A673 (cell line): ENCODE data around the gene LATS2.
"Not testable (repeated sequence)": the region's sequence is repeated elsewhere in the genome, so short reads cannot be mapped to it uniquely, and the experiment has no call there.

ENCODE experiments used
- CTCF ChIP-seq: fragments of 300-800, 200-600 bp; sonication (generic); conservative IDR thresholded peaks from 2 replicates; pipeline ENCODE4 v1.5.1; 2017; ENCODE audit warnings: low read depth, mild to moderate bottlenecking, antibody characterized with exemption, low read length, moderate library complexity, mixed read lengths
- EZH2 ChIP-seq: fragments of 200-600 bp; sonication (generic); IDR thresholded peaks from 2 replicates; pipeline ENCODE4 v1.6.1; 2017; ENCODE audit warnings: borderline replicate concordance, low read depth, mild to moderate bottlenecking, mixed read lengths, antibody characterized with exemption, low read length; ENCODE audit not compliant: poor library complexity, severe bottlenecking

GRCh38 chr13:20961663-20962062 lies 99.7 kb downstream of the LATS2 start:
- not testable (repeated sequence) for TF ChIP-seq CTCF, EZH2
